Measurements from ENCODE around the gene LAMTOR2.

- no peak for TF ChIP-seq EZH2phosphoT487 (conservative IDR thresholded peaks at IDR 0.05; ENCODE audit: low read length)
- no peak for TF ChIP-seq CTCF (IDR thresholded peaks at IDR 0.05; ENCODE audit: insufficient read depth, low read length, poor library complexity, severe bottlenecking)
Measured at GRCh38 chr1:156082309-156083091, 27.9 kb downstream of the LAMTOR2 start, which contains the start of gene MEX3A.

Data from SU-DHL-6 (cell line).